ENCODE measurements around the gene BMPR1B.

DNA sequence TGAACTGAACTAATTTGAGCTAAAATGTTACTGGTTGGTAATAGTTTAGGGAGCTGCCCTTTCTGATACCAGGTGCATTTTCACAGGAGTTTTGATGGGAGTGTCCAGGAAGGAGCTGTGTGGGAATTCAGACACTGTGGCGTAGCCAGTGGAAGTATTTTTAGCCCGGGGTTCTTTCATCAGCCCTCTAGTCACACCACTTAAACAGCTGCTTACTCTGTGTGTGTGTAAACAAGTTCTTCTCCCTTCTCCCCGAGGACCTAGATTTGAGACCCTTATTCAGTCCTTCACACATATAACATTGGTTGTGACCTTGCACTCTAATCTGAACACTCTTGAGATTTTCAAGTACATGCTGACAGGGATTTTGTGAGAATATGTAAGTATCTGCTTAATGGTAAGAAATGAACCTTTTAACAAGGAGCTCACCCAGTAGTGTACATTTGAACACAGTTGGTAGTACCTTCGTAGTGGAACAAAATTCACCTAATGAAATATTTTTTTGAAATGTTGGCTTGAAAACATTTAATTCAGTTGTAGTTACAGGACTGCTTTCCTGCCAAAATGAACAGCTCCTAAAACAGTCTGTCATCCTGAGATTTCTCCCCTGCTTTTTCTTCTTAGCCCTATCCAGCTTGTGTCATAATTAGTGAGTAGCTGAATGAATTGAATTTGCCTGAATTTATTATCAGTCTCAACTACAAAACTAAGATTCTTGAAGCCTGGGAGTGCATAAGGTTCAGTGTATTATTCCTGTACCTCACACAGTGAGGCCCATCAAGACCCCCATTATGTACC, 61.8 kb downstream of the BMPR1B start:
- TF ChIP-seq CTCF (IDR thresholded peaks at IDR 0.05), result no peak
- TF ChIP-seq EP300 (IDR thresholded peaks at IDR 0.05), result no peak

Measured in ovary (tissue), 3 donors.